Loucy (cell line): ENCODE data around the gene C15orf39.
"Not testable (repeated sequence)": the region's sequence is repeated elsewhere in the genome, so short reads cannot be mapped to it uniquely, and the experiment has no call there.

Experiments
- H2AFZ ChIP-seq: fragments of 200-600 bp; sonication (generic); 2 replicates; pipeline ENCODE4 v1.6.0; 2016; ENCODE audit warnings: antibody characterized with exemption, mild to moderate bottlenecking, low read length, moderate library complexity
- H3F3A ChIP-seq: fragments of 200-600 bp; 2 replicates; pipeline ENCODE4 v1.6.0; 2016; ENCODE audit warnings: antibody characterized with exemption, low read depth, mild to moderate bottlenecking
- H3K27me3 ChIP-seq: fragments of 200-600 bp; sonication (generic); 2 replicates; pipeline ENCODE4 v1.6.1; 2014; ENCODE audit warnings: low read length, mild to moderate bottlenecking; ENCODE audit not compliant: insufficient read depth, poor library complexity, severe bottlenecking
- H3K36me3 ChIP-seq: fragments of 200-600 bp; sonication (generic); 2 replicates; pipeline ENCODE4 v1.6.1; 2016; ENCODE audit warnings: low read length; ENCODE audit not compliant: insufficient read depth
- H3K4me1 ChIP-seq: fragments of 200-600 bp; sonication (generic); 2 replicates; pipeline ENCODE4 v1.5.1; 2014; ENCODE audit warnings: low read length, mild to moderate bottlenecking; ENCODE audit not compliant: insufficient read depth, poor library complexity, severe bottlenecking
- H3K4me2 ChIP-seq: fragments of 200-600 bp; sonication (generic); 2 replicates; pipeline ENCODE4 v1.6.0; 2014; ENCODE audit warnings: antibody characterized with exemption, low read length, low read depth, mild to moderate bottlenecking; ENCODE audit not compliant: poor library complexity, severe bottlenecking
- H3K4me3 ChIP-seq: fragments of 200-600 bp; sonication (generic); 2 replicates; pipeline ENCODE4 v1.5.1; 2014; ENCODE audit warnings: low read length, mild to moderate bottlenecking, mixed read lengths; ENCODE audit not compliant: poor library complexity, severe bottlenecking
- H3K79me2 ChIP-seq: fragments of 200-600 bp; sonication (generic); 2 replicates; pipeline ENCODE4 v1.6.1; 2014; ENCODE audit warnings: low read length; ENCODE audit not compliant: insufficient read depth
- H3K9ac ChIP-seq: fragments of 200-600 bp; sonication (generic); 2 replicates; pipeline ENCODE4 v1.6.0; 2014; ENCODE audit warnings: mild to moderate bottlenecking, low read depth, low read length, moderate library complexity; ENCODE audit not compliant: poor library complexity, severe bottlenecking
- H3K9me2 ChIP-seq: fragments of 200-600 bp; sonication (generic); replicated peaks from 2 replicates; pipeline ENCODE4 v1.6.1; 2016; ENCODE audit warnings: low read depth, low read length, mixed read lengths
- H3K9me3 ChIP-seq: fragments of 200-600 bp; sonication (generic); 2 replicates; pipeline ENCODE4 v1.6.1; 2014; ENCODE audit warnings: mild to moderate bottlenecking, antibody characterized with exemption, low read length, low read depth; ENCODE audit not compliant: insufficient read depth
- H4K20me1 ChIP-seq: fragments of 200-600 bp; sonication (generic); 2 replicates; pipeline ENCODE4 v1.6.0; 2014; ENCODE audit warnings: antibody characterized with exemption, low read length, mild to moderate bottlenecking; ENCODE audit not compliant: insufficient read depth, poor library complexity, severe bottlenecking

The C15orf39 gene

GRCh38 chr15:75258034-75258433 lies 56.4 kb downstream of the C15orf39 start, which contains the start of gene GOLGA6C:
Gene GOLGA6C (plus strand): TSS chr15:75258334. CDS start chr15:75258599, 265 bp downstream.
- not testable (repeated sequence) for H3K4me1 ChIP-seq, H2AFZ ChIP-seq, H3K36me3 ChIP-seq, H3K79me2 ChIP-seq, H3K9me3 ChIP-seq, H3K9ac ChIP-seq, H3K27me3 ChIP-seq, H3K4me2 ChIP-seq, H3K4me3 ChIP-seq, H3K9me2 ChIP-seq, H3F3A ChIP-seq, H4K20me1 ChIP-seq

GRCh38 chr15:75258620-75259343 lies 57.1 kb downstream of the C15orf39 start:
- not testable (repeated sequence) for H3K4me1 ChIP-seq, H3K4me3 ChIP-seq, H3K9me3 ChIP-seq, H3F3A ChIP-seq, H3K27me3 ChIP-seq, H3K9ac ChIP-seq, H2AFZ ChIP-seq, H3K36me3 ChIP-seq, H3K9me2 ChIP-seq, H3K79me2 ChIP-seq, H3K4me2 ChIP-seq, H4K20me1 ChIP-seq

DNA sequence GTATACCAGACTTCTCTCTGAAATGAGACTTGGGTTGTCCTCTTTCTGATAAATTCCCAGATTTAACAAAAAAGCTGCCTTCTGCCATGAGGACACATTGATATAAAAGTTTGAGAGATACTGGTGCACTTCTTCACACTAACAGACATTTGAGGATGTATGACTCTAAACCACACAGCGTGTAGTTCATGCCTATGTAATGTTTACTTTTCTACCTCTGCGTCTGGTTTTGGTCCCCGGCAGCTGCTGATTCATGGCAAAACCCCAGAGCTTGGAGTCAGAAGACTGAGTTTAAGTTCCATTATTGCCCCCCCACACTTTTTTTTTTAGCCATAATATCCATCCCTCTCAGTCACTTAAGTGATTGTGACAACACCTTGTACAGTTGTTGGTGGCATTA lies 58.2 kb downstream of the C15orf39 start:
- not testable (repeated sequence) for H3K9me3 ChIP-seq, H4K20me1 ChIP-seq, H3K27me3 ChIP-seq, H3K4me2 ChIP-seq, H3K79me2 ChIP-seq, H3K36me3 ChIP-seq, H3K4me3 ChIP-seq, H2AFZ ChIP-seq, H3K9ac ChIP-seq, H3K4me1 ChIP-seq, H3K9me2 ChIP-seq, H3F3A ChIP-seq
